K562 (cell line): ENCODE measurements around the gene KAT2B. TPM values are rescaled to one million over a fixed set of nuclear protein-coding genes. Genes with fewer than 3 reads are reported as not detected.
A peak's percentile ranks its signal among the peaks of the same experiment; 100 is the strongest.

Experiments used
- BCOR ChIP-seq: fragments of 450-650 bp; IDR thresholded peaks from 2 replicates; pipeline ENCODE4 v1.6.1; 2016
- CBX1 ChIP-seq: sonication (generic); IDR thresholded peaks from 2 replicates; pipeline ENCODE4 v1.6.1; 2016; ENCODE audit warnings: antibody characterized with exemption, low read depth, mild to moderate bottlenecking
- CBX3 ChIP-seq, 2 experiments: IDR thresholded peaks; 1 replicate in 1 of 2; 2 replicates in 1 of 2; pipeline ENCODE4 v1.6.1; 2012; ENCODE audit warnings: inconsistent platforms in 2 of 2, low read length in 2 of 2, borderline replicate concordance in 1 of 2, control low read depth in 1 of 2
- CTCF ChIP-seq, 3 experiments: IDR thresholded peaks in 2 of 3; conservative IDR thresholded peaks in 1 of 3; 2 replicates each; pipeline ENCODE4 v1.5.1; 2011 to 2012; ENCODE audit warnings: low read length in 3 of 3, mild to moderate bottlenecking in 3 of 3, control low read depth in 2 of 3, improper control_type of control experiment in 1 of 3, inconsistent platforms in 1 of 3, low read depth in 1 of 3, mixed read lengths in 1 of 3, moderate library complexity in 1 of 3; ENCODE audit not compliant: insufficient read depth in 2 of 3
- LARP7 ChIP-seq: fragments of 450-650 bp; IDR thresholded peaks from 2 replicates; pipeline ENCODE4 v1.6.1; 2016
- MAZ ChIP-seq, 2 experiments: fragments of 450-650 bp in 1 of 2; sonication (generic) in 1 of 2; formaldehyde crosslinking; IDR thresholded peaks in 1 of 2; conservative IDR thresholded peaks in 1 of 2; 2 replicates each; pipeline versions ENCODE4 v1.4.0 to v1.5.0; 2020; ENCODE audit warnings: mild to moderate bottlenecking in 1 of 2, missing genetic modification reagents in 1 of 2
- POLR2AphosphoS5 ChIP-seq: IDR thresholded peaks from 2 replicates; pipeline ENCODE4 v1.6.1; 2011; ENCODE audit warnings: mild to moderate bottlenecking, low read depth, low read length, moderate library complexity; ENCODE audit not compliant: control insufficient read depth, insufficient read depth
- RFX5 ChIP-seq: IDR thresholded peaks from 2 replicates; pipeline ENCODE4 v1.6.1; 2011; ENCODE audit warnings: low read depth, mild to moderate bottlenecking, improper control_type of control experiment, low read length
- SUPT5H ChIP-seq: fragments of 450-650 bp; IDR thresholded peaks from 2 replicates; pipeline ENCODE4 v1.6.1; 2016
- TBL1XR1 ChIP-seq, 2 experiments: IDR thresholded peaks; 2 replicates each; pipeline ENCODE4 v1.6.1; 2012; ENCODE audit warnings: improper control_type of control experiment in 2 of 2, low read length in 2 of 2, mild to moderate bottlenecking in 1 of 2
- TEAD4 ChIP-seq, 2 experiments: sonication (generic) in 1 of 2; formaldehyde crosslinking in 1 of 2; IDR thresholded peaks; 2 replicates each; pipeline versions ENCODE4 v1.6.1 to v1.8.0; 2012 to 2022; ENCODE audit warnings: borderline replicate concordance in 1 of 2, inconsistent platforms in 1 of 2, low read length in 1 of 2, mild to moderate bottlenecking in 1 of 2, missing genetic modification reagents in 1 of 2
- THAP12 ChIP-seq: fragments of 250-450 bp; sonication (Bioruptor Pico); IDR thresholded peaks from 2 replicates; pipeline ENCODE4 v1.9.0; 2021; ENCODE audit warnings: mild to moderate bottlenecking, inconsistent platforms
- TRIM24 ChIP-seq, 2 experiments: fragments of 450-650 bp; IDR thresholded peaks; 2 replicates each; pipeline ENCODE4 v1.6.1; 2016
- ZBED1 ChIP-seq: IDR thresholded peaks from 2 replicates; pipeline ENCODE4 v1.6.1; 2014
- ZBTB11 ChIP-seq, 3 experiments: fragments of 200-800 bp in 1 of 3; fragments of 250-450 bp in 1 of 3; fragments of 450-650 bp in 1 of 3; sonication (Bioruptor Pico) in 1 of 3; sonication (Bioruptor generic) in 1 of 3; formaldehyde crosslinking in 1 of 3; IDR thresholded peaks; 2 replicates each; pipeline versions ENCODE4 v1.6.1 to v1.8.0; 2016 to 2022; ENCODE audit warnings: mild to moderate bottlenecking in 2 of 3, missing genetic modification characterization in 2 of 3, missing compliant biosample characterization in 1 of 3, moderate library complexity in 1 of 3
- ZNF639 ChIP-seq, 2 experiments: fragments of 200-800 bp in 1 of 2; sonication (Bioruptor generic) in 1 of 2; sonication (generic) in 1 of 2; formaldehyde crosslinking in 1 of 2; IDR thresholded peaks in 1 of 2; conservative IDR thresholded peaks in 1 of 2; 2 replicates each; pipeline versions ENCODE4 v1.5.0 to v1.6.1; 2016 to 2020; ENCODE audit warnings: missing compliant biosample characterization in 1 of 2, missing genetic modification characterization in 1 of 2, missing genetic modification reagents in 1 of 2
- polyA plus RNA-seq, 8 experiments: library from polyadenylated mRNA; depleted of rRNA in 4 of 8; stranded (reverse) in 5 of 8; unstranded in 3 of 8; fragments of >200 nt; fragmentation: Nextera tagmentation in 2 of 8; fragmentation: Illumina TruSeq in 1 of 8; extraction: Ambion mirVana in 2 of 8; extraction: Trizol in 1 of 8; gene quantifications; 2 replicates each; pipeline versions ENCODE4 v1.2.1 to v1.2.3, GENCODE V29; 2011 to 2014; ENCODE audit warnings: inconsistent platforms in 1 of 8, missing spikeins in 1 of 8
- total RNA-seq, 7 experiments: library from RNA; depleted of rRNA in 6 of 7; stranded (reverse); fragments of >200 nt in 6 of 7; fragmentation: Illumina TruSeq in 2 of 7; extraction: Trizol in 2 of 7; gene quantifications; 2 replicates each; pipeline versions ENCODE4 v1.2.1 to v1.2.3, GENCODE V29; 2011 to 2021; ENCODE audit warnings: low replicate concordance in 1 of 7

Gene KAT2B
- total and polyA plus RNA-seq, 9 of the 15 experiments (the other 6 are each of a cell fraction or from before 2014, with no cell fraction given): 3.3 to 14.9 (median 12.2) TPM

GRCh38 chr3:20040548-20041196, 426 bp downstream of the KAT2B start (continued):
- TF ChIP-seq RFX5: no peak
- peak; percentile 14; the same call in 1 of the 2 replicates for TF ChIP-seq TEAD4 (IDR thresholded peaks at IDR 0.05; ENCODE audit: low read length)
- no peak for TF ChIP-seq TEAD4 (CRISPR knock-in tag; IDR thresholded peaks at IDR 0.05; ENCODE audit: borderline replicate concordance)
- TF ChIP-seq ZBTB11 (CRISPR knock-in tag; IDR thresholded peaks at IDR 0.05): peak in 1 of 3 experiments; percentile 84; a peak in 2 of 6 replicates
- peak in 1 of 2 experiments; percentile 42; a peak in 1 of 4 replicates for TF ChIP-seq TBL1XR1 (IDR thresholded peaks at IDR 0.05; ENCODE audit: low read length in 2 of 2)
- peak; percentile 83 for TF ChIP-seq THAP12
- TF ChIP-seq POLR2AphosphoS5: no peak
- peak; percentile 60 for TF ChIP-seq BCOR
- peak; percentile 30 to 59; a peak in 2 of 4 replicates for TF ChIP-seq TRIM24 (IDR thresholded peaks at IDR 0.05)
- TF ChIP-seq CBX3 (IDR thresholded peaks at IDR 0.05; ENCODE audit: borderline replicate concordance in 1 of 2, low read length in 2 of 2): peak in 1 of 2 experiments; percentile 34; a peak in 1 of 3 replicates
- 0 out of 2 replicates have a peak, but pooled peaks have one; percentile 80 for TF ChIP-seq CBX1
- 0 out of 2 replicates have a peak, but pooled peaks have one; percentile 22 for TF ChIP-seq LARP7
- peak in 2 of 3 experiments; percentile 41 to 44; a peak in 4 of 6 replicates for TF ChIP-seq CTCF (IDR thresholded peaks at IDR 0.05 in 2 of 3, conservative IDR thresholded peaks at IDR 0.05 in 1 of 3; ENCODE audit: insufficient read depth in 2 of 3, low read depth in 1 of 3, low read length in 3 of 3)
- peak in 1 of 2 experiments; percentile 82; a peak in 1 of 4 replicates for TF ChIP-seq ZNF639 (CRISPR knock-in tag; conservative IDR thresholded peaks at IDR 0.05 in 1 of 2, IDR thresholded peaks at IDR 0.05 in 1 of 2)
- TF ChIP-seq MAZ (CRISPR knock-in tag; conservative IDR thresholded peaks at IDR 0.05 in 1 of 2, IDR thresholded peaks at IDR 0.05 in 1 of 2): peak; percentile 83 to 90
- TF ChIP-seq SUPT5H: peak; percentile 52; the same call in 1 of the 2 replicates
- 0 out of 2 replicates have a peak, but pooled peaks have one; percentile 52 for TF ChIP-seq ZBED1
